ENCODE data around the gene CASP7.

CASP7 gene

DNA sequence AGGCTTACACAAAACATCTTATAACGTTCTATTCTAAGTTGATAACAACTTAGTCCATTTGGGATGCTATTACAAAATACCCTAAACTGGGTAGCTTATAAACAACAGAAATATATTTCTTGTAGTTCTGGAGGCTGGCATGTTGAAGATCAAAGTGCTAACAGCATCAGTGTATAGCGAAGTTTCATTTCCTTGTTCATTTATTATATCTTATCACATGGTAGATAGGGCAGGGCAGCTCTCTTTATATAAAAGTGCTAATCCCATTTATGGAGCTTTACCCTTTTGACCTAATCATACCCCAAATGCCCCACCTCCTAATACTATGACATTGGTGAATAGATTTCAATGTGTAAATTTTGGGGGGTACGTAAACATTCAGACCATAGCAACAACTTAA is 6.3 kb downstream of the CASP7 start:
- H3K4me3 ChIP-seq (ENCODE audit: low read depth, low read length): no peak overlapping the region
- no peak for DNase-seq (ENCODE audit: low read depth)
- TF ChIP-seq, protein P1, sequence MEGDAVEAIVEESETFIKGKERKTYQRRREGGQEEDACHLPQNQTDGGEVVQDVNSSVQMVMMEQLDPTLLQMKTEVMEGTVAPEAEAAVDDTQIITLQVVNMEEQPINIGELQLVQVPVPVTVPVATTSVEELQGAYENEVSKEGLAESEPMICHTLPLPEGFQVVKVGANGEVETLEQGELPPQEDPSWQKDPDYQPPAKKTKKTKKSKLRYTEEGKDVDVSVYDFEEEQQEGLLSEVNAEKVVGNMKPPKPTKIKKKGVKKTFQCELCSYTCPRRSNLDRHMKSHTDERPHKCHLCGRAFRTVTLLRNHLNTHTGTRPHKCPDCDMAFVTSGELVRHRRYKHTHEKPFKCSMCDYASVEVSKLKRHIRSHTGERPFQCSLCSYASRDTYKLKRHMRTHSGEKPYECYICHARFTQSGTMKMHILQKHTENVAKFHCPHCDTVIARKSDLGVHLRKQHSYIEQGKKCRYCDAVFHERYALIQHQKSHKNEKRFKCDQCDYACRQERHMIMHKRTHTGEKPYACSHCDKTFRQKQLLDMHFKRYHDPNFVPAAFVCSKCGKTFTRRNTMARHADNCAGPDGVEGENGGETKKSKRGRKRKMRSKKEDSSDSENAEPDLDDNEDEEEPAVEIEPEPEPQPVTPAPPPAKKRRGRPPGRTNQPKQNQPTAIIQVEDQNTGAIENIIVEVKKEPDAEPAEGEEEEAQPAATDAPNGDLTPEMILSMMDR (IDR thresholded peaks at IDR 0.05; ENCODE audit: insufficient read depth, low read depth, low read length, missing control alignments): no peak

DNA sequence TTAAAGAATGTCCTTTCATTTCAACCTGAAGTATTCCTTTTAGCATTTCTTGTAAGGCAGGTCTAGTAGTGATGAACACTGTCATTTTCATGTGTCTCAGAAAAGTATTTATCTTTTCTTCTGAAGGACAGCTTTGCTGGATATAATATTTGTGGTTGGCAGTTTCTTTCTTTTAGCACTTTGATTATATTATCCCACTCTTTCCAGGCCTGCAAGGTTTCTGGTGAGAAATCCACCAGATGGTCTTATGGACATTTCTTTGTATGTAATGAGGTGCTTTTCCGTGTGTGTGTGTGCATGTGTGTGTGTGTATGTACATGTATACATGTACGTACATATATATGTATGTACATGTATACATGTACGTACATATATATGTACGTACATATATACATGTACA is 7.3 kb downstream of the CASP7 start:
- no peak overlapping the region for H3K4me3 ChIP-seq (ENCODE audit: low read depth, low read length)
- TF ChIP-seq, protein P1 (IDR thresholded peaks at IDR 0.05; ENCODE audit: insufficient read depth, low read depth, low read length, missing control alignments): no peak
- no peak for DNase-seq (ENCODE audit: low read depth)

DNA sequence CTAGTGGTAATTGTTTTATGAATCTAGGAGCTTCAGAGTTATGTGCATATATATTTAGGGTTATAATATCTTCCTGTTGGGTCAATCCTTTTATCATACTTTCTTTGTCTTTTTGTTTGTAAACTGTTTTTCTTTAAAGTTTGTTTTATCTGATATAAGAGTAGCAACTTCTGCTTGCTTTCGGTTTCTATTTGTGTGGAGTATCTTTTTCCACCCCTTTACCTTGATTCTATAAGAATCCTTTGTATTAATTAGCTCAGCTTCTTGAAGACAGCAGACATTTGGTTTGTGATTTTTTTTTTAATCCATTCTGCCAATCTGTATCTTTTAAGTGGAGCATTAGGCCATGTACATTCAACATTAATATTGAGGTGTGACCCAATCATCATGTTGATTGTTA is 9.3 kb downstream of the CASP7 start:
- H3K4me3 ChIP-seq (ENCODE audit: low read depth, low read length): no peak overlapping the region
- TF ChIP-seq, protein P1 (IDR thresholded peaks at IDR 0.05; ENCODE audit: insufficient read depth, low read depth, low read length, missing control alignments): no peak
- DNase-seq (ENCODE audit: low read depth): no peak

DNA sequence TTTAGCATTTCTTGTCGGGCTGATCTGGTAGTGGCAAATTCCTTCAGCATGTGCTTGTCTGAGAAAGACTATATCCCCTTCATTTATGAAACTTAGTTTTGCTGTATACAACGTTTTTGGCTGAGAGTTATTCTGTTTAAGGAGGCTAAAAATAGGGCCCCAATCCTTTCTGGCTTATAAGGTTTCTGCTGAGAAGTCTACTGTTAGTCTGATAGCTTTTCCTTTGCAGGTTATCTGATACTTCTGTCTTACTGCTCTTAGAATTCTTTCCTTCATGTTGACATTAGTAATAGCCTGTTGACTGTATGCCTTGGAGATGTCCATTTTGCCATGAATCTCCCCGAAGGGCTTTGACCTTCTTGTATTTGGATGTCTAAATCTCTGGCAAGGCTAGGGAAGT is 9.9 kb downstream of the CASP7 start:
- no peak for DNase-seq (ENCODE audit: low read depth)
- H3K4me3 ChIP-seq (ENCODE audit: low read depth, low read length): no peak overlapping the region
- TF ChIP-seq, protein P1 (IDR thresholded peaks at IDR 0.05; ENCODE audit: insufficient read depth, low read depth, low read length, missing control alignments): no peak

DNA sequence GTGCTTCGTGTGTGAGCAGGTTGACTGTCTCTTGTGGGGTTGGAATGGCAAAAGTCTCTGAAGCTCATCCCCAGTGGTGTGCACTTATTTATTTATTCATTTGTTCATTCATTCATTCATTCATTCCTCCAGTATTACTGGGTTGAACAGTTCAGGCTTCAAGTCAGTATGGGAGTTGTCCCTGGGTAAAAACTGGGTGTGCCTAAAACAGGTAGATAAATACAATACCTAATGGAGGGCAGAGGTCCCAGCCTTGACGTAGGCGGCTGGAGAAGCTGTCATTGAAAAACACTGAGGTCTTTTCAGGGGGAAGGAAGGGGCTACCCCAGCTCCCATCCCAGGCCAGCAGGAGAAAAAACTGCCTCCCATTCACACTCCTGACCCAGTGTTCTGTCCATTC is 11.0 kb downstream of the CASP7 start:
- no peak overlapping the region for H3K4me3 ChIP-seq (ENCODE audit: low read depth, low read length)
- TF ChIP-seq, protein P1 (IDR thresholded peaks at IDR 0.05; ENCODE audit: insufficient read depth, low read depth, low read length, missing control alignments): no peak
- no peak for DNase-seq (ENCODE audit: low read depth)

DNA sequence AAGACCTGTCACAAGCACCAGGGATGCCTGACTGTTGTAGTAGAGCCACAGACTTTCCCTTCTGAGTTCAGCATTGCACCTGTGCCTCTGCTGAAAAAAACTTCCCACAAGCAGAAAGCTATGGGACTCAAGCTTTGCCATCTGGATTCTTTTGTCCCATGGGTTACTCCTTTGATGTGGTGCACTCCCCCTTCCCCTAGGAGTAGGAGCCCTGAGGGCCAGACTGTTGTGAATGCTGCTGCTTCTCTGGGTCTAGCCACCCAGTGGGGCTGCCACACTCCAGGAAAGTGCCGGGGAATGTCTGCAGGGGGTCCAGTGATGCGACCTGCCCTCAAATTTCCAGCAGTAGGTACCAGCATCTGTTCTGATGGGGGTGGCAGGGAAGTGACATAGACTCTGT is 11.7 kb downstream of the CASP7 start:
- TF ChIP-seq, protein P1 (IDR thresholded peaks at IDR 0.05; ENCODE audit: insufficient read depth, low read depth, low read length, missing control alignments): no peak
- no peak for DNase-seq (ENCODE audit: low read depth)
- no peak overlapping the region for H3K4me3 ChIP-seq (ENCODE audit: low read depth, low read length)

DNA sequence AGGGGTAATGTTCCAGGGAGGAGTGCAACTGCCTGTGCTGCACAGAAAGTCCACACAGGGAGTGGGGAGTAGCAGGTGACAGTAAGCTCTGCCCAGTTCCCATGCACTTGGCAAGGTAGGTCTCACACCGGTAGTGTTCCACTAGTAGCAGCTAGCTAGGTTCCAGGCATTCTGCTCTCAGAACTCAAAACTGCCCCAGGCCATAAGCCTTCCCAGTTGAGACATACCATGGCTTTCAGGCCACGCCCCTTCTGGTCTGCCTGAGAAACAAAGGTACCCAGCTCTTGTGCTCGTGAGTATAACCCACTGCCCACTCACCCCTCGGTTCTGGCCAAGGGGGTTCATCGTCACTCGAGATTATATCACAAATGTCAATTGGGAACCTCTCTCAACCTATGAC is 12.6 kb downstream of the CASP7 start:
- H3K4me3 ChIP-seq (ENCODE audit: low read depth, low read length): no peak overlapping the region
- TF ChIP-seq, protein P1 (IDR thresholded peaks at IDR 0.05; ENCODE audit: insufficient read depth, low read depth, low read length, missing control alignments): no peak
- DNase-seq (ENCODE audit: low read depth): no peak

Measured in GM12865 (cell line).